HEK293T (cell line): Measurements from ENCODE around the gene SEZ6.

Experiments used
- CTCF ChIA-PET: fragments of 350-600 bp; formaldehyde crosslinking; extraction: SDS; loops from one replicate; lab custom pipeline; 2021; ENCODE audit warnings: antibody characterized with exemption, inconsistent platforms; lab: Yijun Ruan, JAX
- POLR2A ChIA-PET: fragments of 350-600 bp; formaldehyde crosslinking; extraction: SDS; loops from one replicate; lab custom pipeline; 2020; ENCODE audit warnings: antibody characterized with exemption, inconsistent platforms; lab: Yijun Ruan, JAX
- DNase-seq: peaks from one replicate; pipeline ENCODE4 v3.0.0; 2012; ENCODE audit warnings: mixed read lengths; ENCODE audit errors: extremely low spot score
- ARNT ChIP-seq: fragments of 450-650 bp; IDR thresholded peaks from 2 replicates; pipeline ENCODE4 v1.6.1; 2017; ENCODE audit warnings: mild to moderate bottlenecking
- BHLHE40 ChIP-seq: fragments of 450-650 bp; IDR thresholded peaks from 2 replicates; pipeline ENCODE4 v1.6.1; 2016; ENCODE audit warnings: mild to moderate bottlenecking, moderate library complexity, borderline replicate concordance
- CTBP1 ChIP-seq: fragments of 450-650 bp; IDR thresholded peaks from 2 replicates; pipeline ENCODE4 v1.6.1; 2016; ENCODE audit warnings: borderline replicate concordance
- ELF4 ChIP-seq: fragments of 450-650 bp; IDR thresholded peaks from 2 replicates; pipeline ENCODE4 v1.6.1; 2017; ENCODE audit warnings: antibody characterized with exemption
- FOXA1 ChIP-seq: fragments of 450-650 bp; IDR thresholded peaks from 2 replicates; pipeline ENCODE4 v1.6.1; 2016; ENCODE audit warnings: mild to moderate bottlenecking
- FOXK2 ChIP-seq: fragments of 450-650 bp; IDR thresholded peaks from 2 replicates; pipeline ENCODE4 v1.6.1; 2016; ENCODE audit warnings: mild to moderate bottlenecking
- FOXM1 ChIP-seq: fragments of 450-650 bp; IDR thresholded peaks from 2 replicates; pipeline ENCODE4 v1.6.1; 2017; ENCODE audit warnings: mild to moderate bottlenecking, borderline replicate concordance
- HDGF ChIP-seq: fragments of 450-650 bp; IDR thresholded peaks from 2 replicates; pipeline ENCODE4 v1.6.1; 2017; ENCODE audit warnings: antibody characterized with exemption, borderline replicate concordance
- L3MBTL2 ChIP-seq: fragments of 450-650 bp; conservative IDR thresholded peaks from 2 replicates; pipeline ENCODE4 v1.6.1; 2016; ENCODE audit warnings: mild to moderate bottlenecking
- LEF1 ChIP-seq: fragments of 450-650 bp; IDR thresholded peaks from 2 replicates; pipeline ENCODE4 v1.6.1; 2017; ENCODE audit warnings: mild to moderate bottlenecking, borderline replicate concordance
- NFRKB ChIP-seq: fragments of 450-650 bp; IDR thresholded peaks from 2 replicates; pipeline ENCODE4 v1.6.1; 2016; ENCODE audit warnings: mild to moderate bottlenecking, moderate library complexity
- SP1 ChIP-seq: fragments of 450-650 bp; IDR thresholded peaks from 2 replicates; pipeline ENCODE4 v1.6.1; 2017
- SUZ12 ChIP-seq: fragments of 450-650 bp; IDR thresholded peaks from 2 replicates; pipeline ENCODE4 v1.6.1; 2016; ENCODE audit warnings: mild to moderate bottlenecking
- TARDBP ChIP-seq: fragments of 450-650 bp; IDR thresholded peaks from 2 replicates; pipeline ENCODE4 v1.6.1; 2016
- ZNF384 ChIP-seq: fragments of 450-650 bp; IDR thresholded peaks from 2 replicates; pipeline ENCODE4 v1.6.1; 2016
- TF ChIP-seq, protein P1 (sequence below): fragments of 450-650 bp; IDR thresholded peaks from 2 replicates; pipeline ENCODE4 v1.6.1; 2016

Gene SEZ6

DNA sequence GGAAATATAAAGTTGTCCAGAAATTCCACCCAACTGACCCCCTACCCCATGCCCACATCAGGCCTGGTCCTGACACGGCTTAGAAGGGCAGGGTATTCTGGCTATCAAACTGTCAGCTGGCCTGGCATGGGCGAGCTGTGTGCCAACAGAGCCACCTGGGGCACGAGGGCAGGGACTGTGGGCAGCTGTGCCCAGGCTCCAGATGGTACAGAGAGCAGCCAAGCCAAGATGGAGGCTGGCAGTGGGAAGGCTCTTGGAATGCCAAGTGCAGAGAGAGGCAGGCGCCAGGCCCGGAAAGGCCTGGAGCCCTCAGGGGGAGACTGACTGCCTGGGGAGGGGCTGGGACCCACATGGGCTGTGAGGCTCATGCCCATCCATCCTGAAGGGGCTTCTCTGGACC is 30.2 kb downstream of the SEZ6 start:
- ChIA-PET CTCF (no interaction called here), POLR2A (no interaction called here)
- TF ChIP-seq ARNT: no peak
- TF ChIP-seq HDGF: no peak
- TF ChIP-seq ELF4: no peak
- TF ChIP-seq FOXK2: no peak

DNA sequence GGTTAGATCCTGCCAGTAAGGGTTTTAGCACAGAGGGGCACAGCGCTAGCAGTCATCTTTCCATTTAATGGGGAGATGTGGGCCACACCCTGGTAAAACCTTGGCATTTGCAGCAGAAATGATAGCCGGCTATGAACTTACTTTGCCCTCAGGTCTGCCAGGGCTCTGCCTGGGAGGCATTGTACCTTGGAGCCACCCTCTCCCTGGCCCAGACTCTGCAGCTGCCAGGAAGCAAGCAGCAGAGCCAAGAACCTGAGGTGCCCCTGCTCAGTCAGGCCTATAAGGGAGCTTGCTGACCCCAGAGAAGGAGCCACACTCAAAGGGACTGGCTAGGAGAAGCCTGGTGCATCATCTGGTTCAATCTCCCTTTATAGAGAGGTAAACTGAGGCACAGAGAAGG is 30.8 kb downstream of the SEZ6 start:
- POLR2A ChIA-PET: no interaction called here

More for the DNA sequence above, 30.2 kb downstream of the SEZ6 start:
- no peak for DNase-seq

DNA sequence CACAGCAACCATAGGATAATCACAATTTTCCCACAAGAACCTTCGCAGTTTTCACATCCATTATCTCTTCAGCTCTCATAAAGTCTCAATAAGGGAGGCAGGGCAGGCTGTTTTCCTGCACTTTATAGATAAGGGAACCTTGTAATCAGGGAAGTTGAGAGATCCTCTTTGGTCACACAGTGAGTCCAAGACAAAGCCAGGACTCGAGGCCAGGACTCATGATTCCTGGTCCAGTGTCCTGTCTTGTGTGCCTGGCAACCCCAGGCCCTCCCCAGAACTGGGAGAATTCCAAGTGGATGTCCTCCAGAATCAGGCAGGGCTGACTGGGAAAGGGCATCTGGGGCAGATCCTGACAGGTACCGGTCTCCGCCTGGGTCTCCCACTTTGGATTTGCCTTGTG is 31.4 kb downstream of the SEZ6 start:
- ChIA-PET POLR2A (no interaction called here), CTCF (interaction anchor here (1.5 to 2.2 kb wide), 2 partner anchors 9 to 143 kb away, joined by 8 to 14 read pairs; no protein-coding TSS in a partner anchor)
- no peak for TF ChIP-seq SUZ12
- no peak for TF ChIP-seq SP1
- TF ChIP-seq CTBP1: no peak
- no peak for TF ChIP-seq FOXM1
- no peak for TF ChIP-seq LEF1
- no peak for TF ChIP-seq HDGF
- TF ChIP-seq ZNF384: no peak
- TF ChIP-seq ARNT: no peak
- TF ChIP-seq, protein P1, sequence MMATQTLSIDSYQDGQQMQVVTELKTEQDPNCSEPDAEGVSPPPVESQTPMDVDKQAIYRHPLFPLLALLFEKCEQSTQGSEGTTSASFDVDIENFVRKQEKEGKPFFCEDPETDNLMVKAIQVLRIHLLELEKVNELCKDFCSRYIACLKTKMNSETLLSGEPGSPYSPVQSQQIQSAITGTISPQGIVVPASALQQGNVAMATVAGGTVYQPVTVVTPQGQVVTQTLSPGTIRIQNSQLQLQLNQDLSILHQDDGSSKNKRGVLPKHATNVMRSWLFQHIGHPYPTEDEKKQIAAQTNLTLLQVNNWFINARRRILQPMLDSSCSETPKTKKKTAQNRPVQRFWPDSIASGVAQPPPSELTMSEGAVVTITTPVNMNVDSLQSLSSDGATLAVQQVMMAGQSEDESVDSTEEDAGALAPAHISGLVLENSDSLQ: no peak
- TF ChIP-seq ELF4: no peak
- no peak for TF ChIP-seq NFRKB
- no peak for TF ChIP-seq FOXK2
- no peak for TF ChIP-seq TARDBP
- no peak for TF ChIP-seq BHLHE40
- TF ChIP-seq L3MBTL2: no peak
- no peak for TF ChIP-seq FOXA1
- DNase-seq: no peak

More for the DNA sequence above, 30.8 kb downstream of the SEZ6 start:
- TF ChIP-seq ELF4: no peak
- TF ChIP-seq ZNF384: no peak
- TF ChIP-seq BHLHE40: no peak
- no peak for TF ChIP-seq FOXM1
- no peak for TF ChIP-seq TARDBP
- TF ChIP-seq FOXK2: no peak
- no peak for TF ChIP-seq L3MBTL2
- no peak for TF ChIP-seq SP1
- TF ChIP-seq FOXA1: no peak
- TF ChIP-seq LEF1: no peak
- no peak for TF ChIP-seq CTBP1
- no peak for TF ChIP-seq HDGF
- TF ChIP-seq, protein P1: no peak
- no peak for TF ChIP-seq SUZ12
- no peak for TF ChIP-seq NFRKB
- no peak for TF ChIP-seq ARNT
- CTCF ChIA-PET: no interaction called here
- DNase-seq: no peak

DNA sequence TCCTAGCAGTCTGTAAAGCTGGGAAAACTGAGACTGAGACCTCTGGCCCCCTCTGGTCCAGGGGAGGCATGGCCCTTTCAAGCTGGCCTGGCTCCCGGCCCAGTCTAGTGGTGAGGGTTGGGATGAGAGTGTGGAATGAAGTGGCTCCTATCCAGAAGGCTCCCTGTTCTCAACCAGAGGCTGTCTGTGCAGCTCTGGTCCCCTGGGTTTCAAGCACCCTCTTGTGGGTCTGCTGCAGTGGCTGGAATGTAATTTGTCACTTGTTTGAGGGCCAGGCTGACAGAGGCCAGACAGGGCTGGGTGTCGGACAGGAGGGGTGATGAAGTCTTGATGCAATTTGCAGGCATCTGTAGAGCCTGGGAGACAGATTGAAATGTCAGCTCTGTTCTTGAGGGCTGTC is 32.4 kb downstream of the SEZ6 start:
- DNase-seq: no peak
- ChIA-PET POLR2A (no interaction called here), CTCF (interaction anchor here (1.5 to 2.2 kb wide), 3 partner anchors 8 to 144 kb away, joined by 5 to 14 read pairs (median 8); no protein-coding TSS in a partner anchor)
- TF ChIP-seq FOXK2: no peak
- no peak for TF ChIP-seq SP1
- TF ChIP-seq HDGF: no peak
- TF ChIP-seq SUZ12: no peak
- TF ChIP-seq BHLHE40: no peak
- TF ChIP-seq ZNF384: no peak
- no peak for TF ChIP-seq L3MBTL2
- no peak for TF ChIP-seq LEF1

DNA sequence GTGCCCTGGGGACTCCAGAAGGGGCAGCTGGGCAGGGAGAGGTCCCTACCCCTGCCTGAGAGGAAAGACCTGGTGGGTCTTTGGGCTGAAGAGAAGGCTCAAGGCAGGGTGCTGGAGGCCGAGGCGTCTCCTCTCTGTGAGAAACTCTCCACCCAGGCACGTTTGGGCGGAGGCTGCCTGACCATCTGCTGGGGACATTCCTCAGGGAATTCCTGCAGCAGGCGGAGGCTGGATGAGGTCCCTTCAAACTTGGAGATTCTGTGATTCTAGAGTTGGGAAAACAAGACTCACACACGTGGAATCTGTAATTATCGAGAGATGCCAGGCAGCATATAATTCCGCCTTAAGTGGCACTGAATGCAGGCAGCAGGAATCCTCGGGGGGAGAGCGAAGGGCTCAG is 33.4 kb downstream of the SEZ6 start:
- no peak for DNase-seq
- ChIA-PET CTCF (interaction anchor here (1.6 to 2.2 kb wide), 2 partner anchors 19 to 145 kb away, joined by 5 to 14 read pairs; no protein-coding TSS in a partner anchor), POLR2A (no interaction called here)
- TF ChIP-seq FOXA1: no peak
- no peak for TF ChIP-seq FOXM1
- TF ChIP-seq NFRKB: no peak
- TF ChIP-seq ZNF384: no peak
- no peak for TF ChIP-seq FOXK2
- TF ChIP-seq LEF1: no peak
- TF ChIP-seq BHLHE40: no peak
- TF ChIP-seq, protein P1: no peak
- no peak for TF ChIP-seq SUZ12
- TF ChIP-seq SP1: no peak
- no peak for TF ChIP-seq L3MBTL2
- TF ChIP-seq ELF4: no peak
- no peak for TF ChIP-seq CTBP1

DNA sequence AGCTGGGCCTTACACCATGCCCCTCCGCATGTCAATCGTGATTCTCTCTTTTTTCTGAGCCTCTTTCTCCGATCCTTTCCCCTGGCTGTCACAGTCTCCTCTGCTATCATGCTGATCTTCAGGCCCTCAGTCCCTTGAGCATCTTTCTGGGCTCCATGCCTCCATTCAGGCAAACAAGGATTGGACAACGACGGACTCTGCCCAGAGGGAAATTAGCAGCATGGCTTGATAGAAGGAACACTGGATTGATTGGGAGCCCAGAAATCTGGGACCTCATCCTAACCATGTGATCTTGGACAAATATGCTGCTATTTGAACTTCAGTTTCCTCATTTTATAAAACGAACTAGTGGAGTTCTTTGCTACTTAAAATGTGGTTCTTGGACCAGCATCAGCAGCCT is 35.0 kb downstream of the SEZ6 start:
- no peak for DNase-seq
- TF ChIP-seq, protein P1: no peak
- TF ChIP-seq ARNT: no peak
- TF ChIP-seq TARDBP: no peak
- no peak for TF ChIP-seq SP1
- TF ChIP-seq ZNF384: no peak
- no peak for TF ChIP-seq NFRKB
- no peak for TF ChIP-seq FOXK2
- no peak for TF ChIP-seq LEF1
- no peak for TF ChIP-seq CTBP1
- no peak for TF ChIP-seq FOXA1
- no peak for TF ChIP-seq FOXM1
- TF ChIP-seq BHLHE40: no peak
- no peak for TF ChIP-seq ELF4
- TF ChIP-seq SUZ12: no peak
- TF ChIP-seq HDGF: no peak
- no peak for TF ChIP-seq L3MBTL2
- CTCF ChIA-PET: interaction anchor here (1.4 kb wide), 1 partner anchor 146 kb away, joined by 6 read pairs; no protein-coding TSS in a partner anchor
- POLR2A ChIA-PET: no interaction called here
